Dermis blood vessel endothelial cell (primary cell): Measurements from ENCODE around the gene TBL1X. TPM values are rescaled to one million over a fixed set of nuclear protein-coding genes. Genes with fewer than 3 reads are reported as not detected.
"Not testable (repeated sequence)": the region's sequence is repeated elsewhere in the genome, so short reads cannot be mapped to it uniquely, and the experiment has no call there.

ENCODE experiments used
- DNase-seq: peaks from one replicate; pipeline ENCODE4 v3.0.0; 2010
- total RNA-seq: library from RNA; depleted of rRNA; stranded (reverse); fragments of >200 nt; gene quantifications from 2 replicates; pipeline ENCODE4 v1.2.3, GENCODE V29; 2014

The TBL1X gene
- total RNA-seq, 1 donor from 2014 or later = 10.4 TPM

GRCh38 chrX:9710332-9710731, 245.5 kb downstream of the TBL1X start:
- DNase-seq = no peak

- DNase-seq = no peak
These were observed 252.5 kb downstream of the TBL1X start for GRCh38 chrX:9717376-9717775.

GRCh38 chrX:9724711-9725110, 259.9 kb downstream of the TBL1X start:
- DNase-seq = no peak

GRCh38 chrX:9728261-9728660, 263.4 kb downstream of the TBL1X start:
- no peak for DNase-seq

- no peak for DNase-seq
These were observed 264.5 kb downstream of the TBL1X start for GRCh38 chrX:9729171-9729885.

GRCh38 chrX:9730078-9730477, 265.2 kb downstream of the TBL1X start:
- no peak for DNase-seq

GRCh38 chrX:9730752-9731151, 265.9 kb downstream of the TBL1X start:
- no peak for DNase-seq

GRCh38 chrX:9737363-9737762, 272.5 kb downstream of the TBL1X start:
- DNase-seq = no peak

GRCh38 chrX:9738151-9738550, 273.3 kb downstream of the TBL1X start:
- no peak for DNase-seq

GRCh38 chrX:9739130-9739529, 274.3 kb downstream of the TBL1X start:
- no peak for DNase-seq

- peak; percentile 94 for DNase-seq
These were observed 280.7 kb downstream of the TBL1X start for GRCh38 chrX:9745417-9746115.

- peak; percentile 90 for DNase-seq
These were observed 281.5 kb downstream of the TBL1X start for GRCh38 chrX:9746148-9746888.

GRCh38 chrX:9747644-9748043, 282.8 kb downstream of the TBL1X start:
- no peak for DNase-seq

GRCh38 chrX:9749146-9749692, 284.4 kb downstream of the TBL1X start:
- peak; percentile 63 for DNase-seq

- no peak for DNase-seq
These were observed 292.5 kb downstream of the TBL1X start for GRCh38 chrX:9757366-9757765.

GRCh38 chrX:9758021-9758638, 293.3 kb downstream of the TBL1X start:
- no peak for DNase-seq

GRCh38 chrX:9759337-9759736, 294.5 kb downstream of the TBL1X start:
- DNase-seq = no peak

- DNase-seq = no peak
These were observed 300.3 kb downstream of the TBL1X start for GRCh38 chrX:9765072-9765736.

- no peak for DNase-seq
These were observed 300.9 kb downstream of the TBL1X start, which contains the start of gene GPR143 for GRCh38 chrX:9765737-9766097. Gene GPR143 (minus strand): TSS chrX:9765847. CDS start chrX:9765817, 30 bp downstream.

GRCh38 chrX:9767375-9767774, 302.5 kb downstream of the TBL1X start:
- DNase-seq = peak; percentile 58

GRCh38 chrX:9768321-9768839, 303.5 kb downstream of the TBL1X start:
- DNase-seq = not testable (repeated sequence)

- DNase-seq = peak; percentile 67
These were observed 305.5 kb downstream of the TBL1X start for GRCh38 chrX:9770319-9770718.
